Left forelimb (tissue), 1 donor: ENCODE measurements around the gene NAPEPLD.
"Not testable (repeated sequence)": the region's sequence is repeated elsewhere in the genome, so short reads cannot be mapped to it uniquely, and the experiment has no call there.

ENCODE experiments used
- DNase-seq: peaks from one replicate; pipeline ENCODE4 v3.0.0-alpha.2; 2018; ENCODE audit warnings: low spot score

NAPEPLD gene

GRCh38 chr7:103148994-103149807, at the start of gene NAPEPLD:
Gene NAPEPLD (minus strand): TSS chr7:103149099. CDS start chr7:103128776, 20,323 bp downstream.
- DNase-seq: peak; percentile 90

- not testable (repeated sequence) for DNase-seq
These were observed 49.2 kb upstream of the NAPEPLD start for GRCh38 chr7:103198079-103198478.

DNA sequence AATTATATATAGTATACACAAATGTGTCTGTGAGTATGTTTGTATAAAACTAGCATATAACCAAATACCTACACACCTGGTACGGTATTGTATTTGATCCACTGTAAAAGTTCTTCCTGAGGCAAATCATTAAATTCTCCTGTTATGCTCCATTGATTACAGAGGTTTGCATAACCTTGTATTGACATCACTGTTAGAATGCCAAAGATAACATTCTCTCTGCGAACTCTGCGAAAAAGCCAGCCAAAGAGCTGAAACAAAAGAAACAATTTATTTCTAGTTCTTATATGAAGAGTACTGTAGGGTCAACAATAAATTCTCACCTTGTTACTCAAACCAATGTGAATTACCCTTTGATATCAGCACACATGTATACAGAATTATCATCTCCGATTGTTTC, 46.5 kb upstream of the NAPEPLD start:
- DNase-seq: not testable (repeated sequence)

- DNase-seq: not testable (repeated sequence)
These were observed 23.7 kb upstream of the NAPEPLD start for GRCh38 chr7:103172415-103173146.

GRCh38 chr7:103171695-103172414, 23.0 kb upstream of the NAPEPLD start:
- DNase-seq: not testable (repeated sequence)

GRCh38 chr7:103166921-103167544, 18.1 kb upstream of the NAPEPLD start:
- not testable (repeated sequence) for DNase-seq

GRCh38 chr7:103163087-103163825, 14.4 kb upstream of the NAPEPLD start:
- DNase-seq: not testable (repeated sequence)

DNA sequence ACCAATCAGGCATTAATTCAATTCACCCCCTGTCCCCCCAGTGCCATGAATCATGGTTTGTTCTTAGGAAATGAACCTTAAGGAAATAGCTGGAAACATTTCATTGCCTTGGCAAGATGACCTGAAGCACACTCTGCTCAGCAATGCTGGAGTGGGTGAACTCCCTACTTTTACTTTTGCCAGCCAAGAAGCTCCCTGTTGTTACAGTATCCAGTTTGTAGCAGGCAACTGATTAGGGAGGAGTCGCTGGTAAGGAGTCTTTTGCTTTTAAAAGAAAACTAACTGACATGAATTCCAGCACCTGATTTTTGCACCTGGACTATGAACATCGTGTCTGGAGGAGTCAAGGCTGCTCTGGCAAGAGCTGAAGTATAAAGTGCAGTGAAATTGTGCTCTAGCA, 13.7 kb upstream of the NAPEPLD start:
- not testable (repeated sequence) for DNase-seq

DNA sequence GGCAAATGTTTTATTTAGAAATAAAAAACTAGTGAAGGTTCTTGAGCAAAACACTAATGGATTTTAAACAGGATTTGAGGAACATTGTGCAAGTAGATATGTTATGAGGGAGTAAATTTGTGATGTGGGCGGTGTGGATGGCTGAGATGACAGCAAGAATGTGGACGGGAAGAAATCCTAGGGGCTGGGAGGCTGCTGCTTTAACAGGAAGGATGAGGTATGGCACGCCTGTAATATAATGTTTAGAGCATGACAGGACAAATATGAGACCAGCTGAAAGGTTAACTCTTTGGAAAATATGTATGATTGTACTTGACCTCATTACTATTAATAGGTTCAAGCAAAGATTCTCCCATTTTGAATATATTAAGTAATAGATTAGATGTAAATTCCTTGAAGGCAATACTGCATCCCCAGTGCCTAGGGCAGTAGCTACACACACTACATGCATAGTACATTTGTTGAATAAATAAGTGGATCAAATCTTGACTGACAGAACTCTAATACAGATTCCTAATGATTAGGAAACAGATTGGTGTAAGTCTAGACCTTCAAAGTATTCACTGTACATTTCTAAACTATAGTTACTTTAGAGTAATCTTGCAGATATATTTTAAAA, 13.2 kb upstream of the NAPEPLD start:
- not testable (repeated sequence) for DNase-seq

DNA sequence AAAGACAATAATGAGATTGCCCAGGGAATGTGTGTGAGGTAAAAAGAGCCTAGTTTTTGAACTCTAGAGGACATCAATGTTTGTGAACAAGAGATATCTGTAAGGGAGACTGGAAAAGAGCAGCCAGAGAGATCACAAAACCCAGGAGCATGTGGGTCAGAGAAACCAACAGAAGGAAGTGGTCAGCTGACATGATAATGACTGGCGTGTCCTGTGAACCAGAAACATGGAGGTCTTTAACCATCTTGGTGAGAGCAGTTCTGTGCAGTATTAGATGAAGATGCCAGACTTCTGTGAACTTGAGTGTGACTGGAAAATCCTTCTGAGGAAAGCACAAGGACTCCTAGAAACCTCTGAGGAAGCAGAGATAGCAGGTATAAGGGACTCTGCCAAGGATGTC, 10.2 kb upstream of the NAPEPLD start:
- not testable (repeated sequence) for DNase-seq

DNA sequence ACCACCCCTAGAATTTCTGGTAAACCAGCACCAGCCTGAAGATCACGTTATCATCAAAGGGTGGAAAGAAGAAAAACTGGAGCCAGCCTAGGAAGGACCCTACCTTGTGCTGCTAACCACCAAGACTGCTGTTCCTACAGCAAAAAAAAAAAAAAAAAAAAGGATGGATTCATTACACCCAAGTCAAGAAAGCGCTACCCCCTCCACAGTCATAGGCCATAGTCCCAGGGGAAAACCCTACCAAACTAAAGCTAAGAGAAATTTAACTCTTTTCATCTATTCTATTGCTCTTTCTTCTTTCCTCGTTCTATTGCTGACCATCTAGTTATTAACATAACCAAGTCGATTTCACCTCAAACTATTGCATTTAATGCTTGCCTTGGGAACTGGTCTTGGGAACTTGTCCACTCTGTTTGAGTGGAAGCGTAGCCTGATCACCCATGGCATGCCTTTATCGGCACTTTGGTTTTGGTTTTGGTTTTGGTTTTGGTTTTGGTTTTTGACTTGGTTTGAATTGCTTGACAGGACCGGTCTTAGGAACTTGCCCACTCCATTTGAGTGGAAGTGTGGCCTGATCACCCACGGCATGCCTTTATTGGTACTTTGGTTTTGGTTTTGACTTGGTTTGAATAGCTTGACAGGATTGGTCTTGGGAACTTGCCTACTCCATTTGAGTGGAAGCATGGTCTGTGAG, 6.6 kb upstream of the NAPEPLD start:
- DNase-seq: not testable (repeated sequence)

DNA sequence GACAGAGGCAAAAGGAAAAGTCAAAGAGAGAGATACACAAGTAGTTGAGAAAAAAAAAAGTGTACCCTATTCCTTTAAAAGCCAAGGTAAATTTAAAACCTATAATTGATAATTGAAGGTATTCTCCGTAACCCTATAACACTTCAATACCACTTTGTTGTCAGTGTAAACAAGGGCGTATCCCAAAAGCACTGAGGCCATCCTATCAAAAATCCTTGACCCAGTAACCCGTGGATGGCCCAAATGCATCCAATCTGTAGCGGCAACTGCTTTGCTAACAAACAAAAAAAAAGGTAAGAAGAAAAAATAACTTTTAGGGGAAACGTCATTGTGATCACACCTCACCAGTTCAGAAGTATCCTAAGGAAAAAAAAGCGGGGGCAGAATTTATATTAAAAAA, 5.1 kb upstream of the NAPEPLD start:
- no peak for DNase-seq

DNA sequence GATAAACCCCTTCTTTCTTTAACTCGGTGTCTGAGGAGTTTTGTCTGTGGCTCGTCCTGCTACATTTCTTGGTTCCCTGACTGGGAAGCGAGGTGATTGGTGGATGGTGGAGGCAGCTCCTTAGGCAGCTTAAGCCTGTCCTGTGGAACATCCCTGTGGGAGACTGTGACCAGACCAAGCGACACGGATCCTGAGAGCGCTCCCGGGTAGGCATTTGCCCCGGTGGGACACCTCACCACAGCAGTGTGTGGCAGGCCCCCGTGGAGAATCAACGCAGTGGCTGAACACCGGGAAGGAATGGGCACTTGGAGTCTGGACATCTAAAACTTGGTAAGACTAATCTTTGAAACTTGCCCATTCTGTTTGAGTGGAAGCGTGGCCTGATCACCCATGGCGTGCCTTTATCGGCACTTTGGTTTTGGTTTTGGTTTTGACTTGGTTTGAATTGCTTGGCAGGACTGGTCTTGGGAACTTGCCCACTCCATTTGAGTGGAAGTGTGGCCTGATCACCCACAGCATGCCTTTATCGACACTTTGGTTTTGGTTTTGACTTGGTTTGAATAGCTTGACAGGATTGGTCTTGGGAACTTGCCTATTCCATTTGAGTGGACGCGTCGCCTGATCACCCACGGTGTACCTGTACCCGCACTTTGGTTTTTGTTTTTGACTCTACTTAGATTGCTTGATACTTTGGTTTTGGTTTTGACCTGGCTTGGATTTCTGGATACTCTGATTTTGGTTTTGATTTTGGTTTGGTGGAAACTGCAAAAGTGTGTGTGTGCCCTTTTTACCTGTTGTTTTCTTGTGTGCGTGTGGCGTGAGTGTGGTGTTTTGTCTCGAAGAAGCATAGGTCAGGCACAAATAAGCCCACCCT, 4.1 kb upstream of the NAPEPLD start:
- not testable (repeated sequence) for DNase-seq

DNA sequence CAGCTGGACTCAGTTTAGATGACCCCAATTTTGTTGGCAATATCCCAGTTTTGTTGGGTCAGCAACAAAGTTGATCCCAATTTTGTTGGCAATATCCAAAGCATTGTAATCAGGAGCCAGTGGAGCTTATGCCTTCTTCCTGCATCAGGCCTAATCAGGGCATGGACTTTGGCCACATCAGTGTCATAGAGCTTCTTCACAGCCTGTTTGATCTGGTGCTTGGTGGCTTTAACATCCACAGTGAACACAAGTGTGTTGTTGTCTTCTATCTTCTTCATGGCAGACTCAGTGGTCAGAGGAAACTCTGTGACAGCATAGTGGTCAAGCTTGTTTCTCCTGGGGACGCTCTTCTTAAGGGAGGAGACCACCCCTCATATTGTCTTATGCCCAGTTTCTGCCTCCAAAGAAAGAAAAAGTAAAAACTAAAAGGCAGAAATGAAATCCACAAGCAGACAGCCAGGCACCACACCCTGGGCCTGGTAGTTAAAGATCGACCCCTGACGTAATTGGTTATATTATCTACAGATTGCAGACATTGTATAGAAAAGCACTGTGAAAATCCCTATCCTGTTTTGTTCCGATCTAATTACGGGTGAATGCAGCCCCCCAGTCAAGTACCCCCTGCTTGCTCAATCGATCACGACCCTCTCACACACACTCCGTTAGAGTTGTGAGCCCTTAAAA, 3.2 kb upstream of the NAPEPLD start:
- DNase-seq: not testable (repeated sequence)

- DNase-seq: no peak
These were observed 1.3 kb upstream of the NAPEPLD start for GRCh38 chr7:103150192-103150591.

GRCh38 chr7:103149808-103150180, 895 bp upstream of the NAPEPLD start:
- DNase-seq: no peak

DNA sequence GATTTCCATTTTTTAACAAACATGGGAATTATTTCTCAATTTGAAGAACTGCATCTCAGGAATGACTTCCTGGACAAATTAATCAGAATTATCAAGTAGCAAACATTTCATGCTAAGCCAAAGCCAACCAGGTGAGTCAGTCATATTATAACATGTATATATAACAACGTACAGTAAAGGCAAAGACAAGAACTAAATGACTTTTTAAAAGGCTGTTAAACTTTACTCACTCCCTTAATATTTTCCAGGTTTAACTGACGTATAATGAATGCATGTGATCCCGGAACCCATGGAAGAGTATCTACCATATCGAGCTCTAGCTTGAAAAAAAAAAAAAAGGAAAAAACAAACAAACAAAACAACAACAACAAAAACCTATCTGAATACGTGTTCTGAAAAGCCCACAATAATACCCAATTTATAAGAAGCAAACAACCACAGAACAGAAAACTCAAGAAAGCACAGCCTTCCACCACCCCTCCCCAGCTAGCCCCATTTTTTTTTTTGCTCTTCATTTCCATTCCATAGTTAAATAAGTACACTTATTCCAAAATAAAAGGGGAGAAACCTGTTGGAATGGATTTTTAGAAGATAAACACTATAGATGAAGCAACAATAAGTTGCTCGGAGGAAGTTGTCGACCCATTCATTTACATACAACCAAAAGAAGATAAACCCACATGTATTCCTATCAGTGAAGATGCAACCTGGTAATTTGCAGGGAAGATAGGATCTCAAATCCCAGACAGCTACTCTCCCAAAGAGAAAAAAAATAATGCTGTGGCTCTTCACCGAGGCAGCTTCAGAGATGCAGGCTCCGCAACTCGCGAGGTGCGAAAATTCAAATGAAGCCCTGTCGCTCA, 537 bp downstream of the NAPEPLD start:
- no peak for DNase-seq

DNA sequence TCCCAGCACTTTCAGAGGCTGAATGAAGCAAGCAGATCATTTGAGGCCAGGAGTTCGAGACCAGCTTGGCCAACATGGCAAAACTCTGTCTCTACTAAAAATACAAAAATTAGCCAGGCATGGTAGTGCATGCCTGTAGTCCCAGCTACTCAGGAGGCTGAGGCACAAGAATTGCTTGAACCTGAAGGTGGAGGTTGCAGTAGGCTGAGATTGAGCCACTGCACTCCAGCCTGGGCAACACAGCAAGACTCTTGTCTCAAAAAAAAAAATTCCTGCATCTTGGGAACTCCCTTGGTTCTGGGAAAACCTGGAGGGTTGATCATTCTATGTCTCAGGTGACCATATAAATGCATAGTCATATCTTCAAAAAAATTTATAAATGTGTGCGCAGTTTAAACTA, 4.1 kb downstream of the NAPEPLD start:
- DNase-seq: not testable (repeated sequence)
